Endothelial cell (in vitro differentiated cells): ENCODE results near the gene ASCL1. TPM values are rescaled to one million over a fixed set of nuclear protein-coding genes. Genes with fewer than 3 reads are reported as not detected.

Experiments used
- DNase-seq: peaks from one replicate; pipeline ENCODE4 v3.0.0; 2021; ENCODE audit warnings: low spot score
- H3K27ac Mint-ChIP-seq: one replicate; pipeline ENCODE4 v1.8.0; 2021; ENCODE audit warnings: mixed read lengths, inconsistent platforms; ENCODE audit not compliant: unreplicated experiment
- H3K27me3 Mint-ChIP-seq: one replicate; pipeline ENCODE4 v1.8.0; 2021; ENCODE audit warnings: mild to moderate bottlenecking, moderate library complexity, mixed read lengths, inconsistent platforms; ENCODE audit not compliant: unreplicated experiment
- H3K36me3 Mint-ChIP-seq: one replicate; pipeline ENCODE4 v1.8.0; 2021; ENCODE audit warnings: mild to moderate bottlenecking, low read depth, mixed read lengths, inconsistent platforms; ENCODE audit not compliant: unreplicated experiment
- H3K4me1 Mint-ChIP-seq: one replicate; pipeline ENCODE4 v1.8.0; 2021; ENCODE audit warnings: mild to moderate bottlenecking, mixed read lengths, inconsistent platforms; ENCODE audit not compliant: unreplicated experiment
- H3K4me3 Mint-ChIP-seq: one replicate; pipeline ENCODE4 v1.8.0; 2021; ENCODE audit warnings: mild to moderate bottlenecking, mixed read lengths, inconsistent platforms; ENCODE audit not compliant: unreplicated experiment
- H3K9me3 Mint-ChIP-seq: one replicate; pipeline ENCODE4 v1.8.0; 2021; ENCODE audit warnings: mixed read lengths, inconsistent platforms; ENCODE audit not compliant: unreplicated experiment
- CTCF ChIP-seq: fragments of 200-600 bp; sonication (generic); IDR thresholded peaks from one replicate; pipeline ENCODE4 v1.5.0; 2021; ENCODE audit warnings: antibody characterized with exemption; ENCODE audit not compliant: unreplicated experiment
- long read RNA-seq: library from polyadenylated mRNA; unstranded; transcript quantifications from one replicate; pipeline ENCODE4 v2.0.0, GENCODE V29; 2020; ENCODE audit not compliant: unreplicated experiment
- total RNA-seq: library from RNA; stranded (reverse); fragmentation: NEBNext Ultra II Directional; extraction: Animal tissue kit (Norgen Biotek cat#: 25700); gene quantifications from one replicate; pipeline ENCODE4 v1.2.1, GENCODE V29; 2021; ENCODE audit not compliant: unreplicated experiment

ASCL1 gene
- total RNA-seq, result not detected
- long read RNA-seq, result 0 reads

DNA sequence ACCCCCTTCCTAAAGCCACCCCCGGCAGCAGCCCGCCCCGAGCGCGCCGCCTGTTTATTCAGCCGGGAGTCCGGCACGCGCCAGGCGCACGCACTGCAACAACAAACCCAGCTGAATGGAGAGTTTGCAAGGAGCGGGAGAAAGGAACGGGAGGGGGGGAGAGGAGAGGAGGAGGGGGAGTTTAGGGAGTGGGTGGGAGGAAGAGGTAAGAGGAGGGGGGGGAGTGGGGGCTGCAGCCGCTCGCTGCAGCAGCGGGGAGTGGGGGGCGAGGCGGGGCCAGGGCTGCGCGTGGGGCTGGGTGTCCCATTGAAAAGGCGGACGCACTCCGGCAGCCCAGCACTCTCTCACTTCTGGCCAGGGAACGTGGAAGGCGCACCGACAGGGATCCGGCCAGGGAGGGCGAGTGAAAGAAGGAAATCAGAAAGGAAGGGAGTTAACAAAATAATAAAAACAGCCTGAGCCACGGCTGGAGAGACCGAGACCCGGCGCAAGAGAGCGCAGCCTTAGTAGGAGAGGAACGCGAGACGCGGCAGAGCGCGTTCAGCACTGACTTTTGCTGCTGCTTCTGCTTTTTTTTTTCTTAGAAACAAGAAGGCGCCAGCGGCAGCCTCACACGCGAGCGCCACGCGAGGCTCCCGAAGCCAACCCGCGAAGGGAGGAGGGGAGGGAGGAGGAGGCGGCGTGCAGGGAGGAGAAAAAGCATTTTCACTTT lies at the start of gene ASCL1:
Gene ASCL1, plus strand, starts transcription at position 336 of the 712 bp plus-strand sequence. CDS start 571 bp downstream, outside the sequence.
- peaks cover 8% of the 10 kb centered on the region for H3K36me3 Mint-ChIP-seq
- no peaks in the 10 kb centered on the region for H3K9me3 Mint-ChIP-seq
- peak within 1 kb of the TSS; percentile 86 for H3K4me3 Mint-ChIP-seq
- peaks cover 19% of the 10 kb centered on the region for H3K4me1 Mint-ChIP-seq
- H3K27me3 Mint-ChIP-seq, result peaks cover 53% of the 10 kb centered on the region
- DNase-seq, result peak; percentile 44
- H3K27ac Mint-ChIP-seq, result no peak within 1 kb of the TSS
- no peak for TF ChIP-seq CTCF

- Mint-ChIP-seq H3K27ac (no peak overlapping the region), H3K4me3 (no peak overlapping the region)
Measured at GRCh38 chr12:102907918-102908317, 49.6 kb upstream of the ASCL1 start.

DNA sequence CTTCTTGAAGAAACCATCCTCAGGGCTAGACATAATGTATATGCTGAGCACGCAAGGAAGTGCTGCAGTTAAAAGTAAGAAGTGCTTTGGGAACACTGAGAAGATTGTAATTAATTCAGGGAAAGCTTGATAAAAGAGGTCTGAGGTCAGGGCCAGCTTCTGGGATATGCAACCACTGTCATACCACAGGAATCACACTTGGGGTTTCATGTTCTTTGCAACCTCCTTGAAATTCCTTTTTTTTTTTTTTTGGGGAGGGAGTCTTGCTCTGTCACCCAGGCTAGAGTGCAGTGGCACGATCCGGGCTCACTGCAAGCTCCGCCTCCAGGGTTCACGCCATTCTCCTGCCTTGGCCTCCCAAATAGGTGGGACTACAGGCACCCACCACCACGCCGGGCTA lies 47.3 kb upstream of the ASCL1 start:
- Mint-ChIP-seq H3K9me3 (no peaks in the 10 kb centered on the region), H3K36me3 (no peaks in the 10 kb centered on the region), H3K27me3 (no peaks in the 10 kb centered on the region), H3K4me1 (no peaks in the 10 kb centered on the region), H3K4me3 (no peak overlapping the region), H3K27ac (no peak overlapping the region)
- no peak for TF ChIP-seq CTCF
- DNase-seq, result no peak

More at GRCh38 chr12:102907918-102908317, 49.6 kb upstream of the ASCL1 start:
- no peaks in the 10 kb centered on the region for H3K9me3 Mint-ChIP-seq
- TF ChIP-seq CTCF, result no peak
- no peaks in the 10 kb centered on the region for H3K4me1 Mint-ChIP-seq
- no peaks in the 10 kb centered on the region for H3K27me3 Mint-ChIP-seq
- DNase-seq, result no peak
- H3K36me3 Mint-ChIP-seq, result no peaks in the 10 kb centered on the region

GRCh38 chr12:102910792-102911191 lies 46.7 kb upstream of the ASCL1 start:
- no peak for TF ChIP-seq CTCF
- Mint-ChIP-seq H3K9me3 (no peaks in the 10 kb centered on the region), H3K4me3 (no peak overlapping the region), H3K27me3 (no peaks in the 10 kb centered on the region), H3K27ac (no peak overlapping the region), H3K4me1 (no peaks in the 10 kb centered on the region), H3K36me3 (no peaks in the 10 kb centered on the region)
- DNase-seq, result no peak

DNA sequence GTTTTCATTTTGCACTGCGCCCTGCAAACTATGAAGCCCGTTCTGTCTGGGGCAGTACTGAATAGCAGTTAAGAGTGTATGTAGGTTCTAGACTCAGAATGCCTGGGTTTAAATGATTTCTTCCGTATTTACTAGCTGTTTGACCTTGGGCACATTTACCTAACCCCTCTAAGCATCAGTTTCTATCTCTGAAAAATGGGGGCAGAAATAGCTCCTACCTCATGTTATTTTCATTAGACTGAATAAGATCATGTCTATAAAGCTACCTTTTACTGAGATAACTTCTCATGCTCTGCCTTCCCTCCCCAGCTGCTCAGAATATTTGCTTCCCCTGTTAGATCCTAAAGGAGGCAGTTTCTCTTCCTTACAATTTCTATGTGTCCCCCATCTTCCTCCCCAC lies 46.2 kb upstream of the ASCL1 start:
- Mint-ChIP-seq H3K36me3 (no peaks in the 10 kb centered on the region), H3K9me3 (no peaks in the 10 kb centered on the region), H3K4me1 (no peaks in the 10 kb centered on the region), H3K27ac (no peak overlapping the region), H3K4me3 (no peak overlapping the region), H3K27me3 (no peaks in the 10 kb centered on the region)
- DNase-seq, result no peak
- TF ChIP-seq CTCF, result no peak
